HG02623 (cell line): ENCODE results near the gene BSPH1.
"Not testable (repeated sequence)": the region's sequence is repeated elsewhere in the genome, so short reads cannot be mapped to it uniquely, and the experiment has no call there.

Experiments
- ATAC-seq: cut with Tn5 transposase; IDR thresholded peaks from one replicate; pipeline ENCODE4 v1.9.1; 2021; ENCODE audit warnings: moderate library complexity; ENCODE audit not compliant: unreplicated experiment

BSPH1 gene, protein sequence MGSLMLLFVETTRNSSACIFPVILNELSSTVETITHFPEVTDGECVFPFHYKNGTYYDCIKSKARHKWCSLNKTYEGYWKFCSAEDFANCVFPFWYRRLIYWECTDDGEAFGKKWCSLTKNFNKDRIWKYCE

GRCh38 chr19:47992070-47992469, at the start of gene BSPH1:
BSPH1 (minus strand) TSS chr19:47992170; CDS start chr19:47992081, 89 bp downstream.
- ATAC-seq = no peak

- ATAC-seq = no peak
Observed at GRCh38 chr19:48036765-48037164, 44.8 kb upstream of the BSPH1 start.

GRCh38 chr19:48033604-48034003, 41.6 kb upstream of the BSPH1 start:
- ATAC-seq = no peak

- ATAC-seq = no peak
Observed at GRCh38 chr19:48030073-48030472, 38.1 kb upstream of the BSPH1 start.

- ATAC-seq = no peak
Observed at GRCh38 chr19:48029431-48029830, 37.5 kb upstream of the BSPH1 start.

- no peak for ATAC-seq
Observed at GRCh38 chr19:48025480-48025879, 33.5 kb upstream of the BSPH1 start.

DNA sequence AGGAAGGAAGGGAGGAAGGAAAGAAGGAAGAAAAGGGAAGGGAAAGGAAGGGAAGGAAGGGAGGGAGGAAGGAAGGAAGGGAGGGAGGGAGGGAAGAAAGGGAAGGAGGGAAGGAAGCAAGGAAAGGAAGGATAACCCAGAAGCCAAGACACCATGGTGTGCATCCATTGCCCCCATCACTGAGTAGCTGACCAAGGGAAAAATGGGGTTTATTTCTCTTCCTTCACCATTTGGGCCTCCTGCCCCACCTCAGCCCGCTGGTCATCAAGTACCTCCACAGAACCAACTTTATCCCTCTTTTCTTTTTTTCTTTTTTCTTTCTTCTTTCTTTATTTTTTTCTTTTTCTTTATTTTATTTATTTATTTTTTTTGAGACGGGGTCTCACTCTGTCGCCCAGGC, 31.5 kb upstream of the BSPH1 start:
- ATAC-seq = no peak

GRCh38 chr19:48023011-48023410, 31.0 kb upstream of the BSPH1 start:
- no peak for ATAC-seq

DNA sequence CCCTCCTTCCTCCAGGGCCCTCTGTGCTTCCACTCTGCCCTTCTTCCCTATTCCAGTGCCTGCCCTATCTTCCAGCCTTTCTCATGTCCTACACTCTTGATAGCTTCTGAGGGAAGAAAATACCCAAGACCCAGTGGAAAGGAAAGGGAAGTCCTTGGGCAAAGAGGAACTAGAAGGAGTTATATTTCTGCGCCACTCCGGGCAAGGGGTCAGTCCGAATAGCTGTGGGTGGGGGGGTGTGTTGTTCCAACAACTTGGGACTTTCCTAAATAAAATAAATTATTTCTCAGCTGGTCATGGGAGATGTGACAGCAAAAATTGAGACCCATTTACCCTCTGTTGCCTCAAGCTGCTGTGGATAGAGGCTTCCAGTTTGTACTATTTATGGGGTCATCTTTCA, 28.7 kb upstream of the BSPH1 start:
- ATAC-seq = no peak

DNA sequence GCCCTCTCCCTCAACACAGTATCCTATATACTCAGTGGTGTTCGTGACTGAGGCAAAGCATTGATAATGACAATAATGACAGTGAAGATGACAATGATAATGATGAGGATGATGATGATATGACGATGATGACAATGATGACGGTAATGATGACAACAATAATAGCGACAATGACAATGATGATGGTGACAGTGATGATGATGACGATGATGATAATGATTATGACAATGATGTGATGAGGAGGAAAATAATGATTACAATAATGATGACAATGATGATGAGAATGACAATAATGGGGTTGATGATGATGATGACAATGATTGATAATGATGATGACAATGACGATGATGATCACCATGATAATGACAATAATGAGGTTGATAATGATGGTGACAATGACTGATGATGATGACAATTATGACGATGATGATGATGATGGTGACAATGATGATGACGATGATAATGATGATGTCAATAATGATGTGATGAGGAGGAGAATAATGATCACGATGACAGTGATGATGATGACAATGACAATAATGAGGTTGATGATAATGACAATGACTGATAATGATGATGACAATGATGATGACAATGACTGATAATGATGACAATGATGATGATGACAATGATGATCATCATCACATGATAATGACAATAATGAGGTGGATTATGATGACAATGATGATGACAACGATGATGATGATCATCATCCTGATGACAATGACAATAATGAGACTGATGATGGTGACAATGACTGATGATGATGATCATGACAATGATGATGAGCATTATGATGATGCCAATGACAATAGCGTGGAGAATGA, 19.2 kb upstream of the BSPH1 start:
- no peak for ATAC-seq

- no peak for ATAC-seq
Observed at GRCh38 chr19:48006762-48007161, 14.8 kb upstream of the BSPH1 start.

- no peak for ATAC-seq
Observed at GRCh38 chr19:48004236-48004635, 12.3 kb upstream of the BSPH1 start.

DNA sequence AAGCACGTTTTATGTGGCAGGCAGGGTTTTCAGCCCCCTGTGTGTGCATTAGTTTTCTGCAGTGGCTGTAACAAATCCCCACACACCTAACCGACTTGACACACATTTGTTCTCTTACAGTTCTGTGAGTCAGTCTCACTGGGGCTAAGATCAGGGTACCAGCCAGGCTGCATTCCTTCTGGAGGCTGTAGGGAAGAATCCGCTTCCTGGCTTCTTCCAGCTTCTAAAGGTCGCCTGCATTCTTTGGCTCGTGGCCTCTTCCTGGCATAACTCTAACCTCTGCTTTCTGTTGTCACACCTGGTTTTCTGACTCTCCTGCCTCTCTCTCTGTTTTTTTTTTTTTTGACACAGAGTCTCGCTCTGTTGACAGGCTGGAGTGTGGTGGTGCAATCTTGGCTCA, 8.9 kb upstream of the BSPH1 start:
- no peak for ATAC-seq

DNA sequence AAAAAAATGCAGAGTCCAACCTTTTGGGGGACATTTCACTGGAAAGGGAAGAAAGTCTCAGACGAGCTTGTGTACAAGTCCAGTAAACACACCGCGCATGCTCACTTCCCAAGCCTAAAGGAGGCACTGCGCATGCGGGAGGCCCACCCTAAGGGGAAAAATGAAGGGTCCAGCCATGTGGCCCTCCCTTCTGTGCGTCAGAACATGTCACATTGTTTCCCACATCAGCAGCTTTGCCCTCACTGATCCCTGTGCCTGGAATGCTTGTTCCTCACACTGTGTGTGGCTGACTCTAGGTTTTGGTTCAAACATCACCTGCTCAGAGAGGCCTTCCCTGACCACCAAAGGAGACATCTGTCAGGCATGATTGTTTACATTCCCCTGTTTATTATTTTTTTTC, 6.8 kb upstream of the BSPH1 start:
- ATAC-seq = no peak

GRCh38 chr19:47996230-47996727, 4.3 kb upstream of the BSPH1 start:
- no peak for ATAC-seq

GRCh38 chr19:47994209-47994802, 2.3 kb upstream of the BSPH1 start, which contains the start of gene ELSPBP1:
ELSPBP1 (plus strand) TSS chr19:47994632; CDS start chr19:48008668, 14,036 bp downstream.
- ATAC-seq = no peak

- ATAC-seq = no peak
Observed at GRCh38 chr19:47991191-47991808, 670 bp downstream of the BSPH1 start.

DNA sequence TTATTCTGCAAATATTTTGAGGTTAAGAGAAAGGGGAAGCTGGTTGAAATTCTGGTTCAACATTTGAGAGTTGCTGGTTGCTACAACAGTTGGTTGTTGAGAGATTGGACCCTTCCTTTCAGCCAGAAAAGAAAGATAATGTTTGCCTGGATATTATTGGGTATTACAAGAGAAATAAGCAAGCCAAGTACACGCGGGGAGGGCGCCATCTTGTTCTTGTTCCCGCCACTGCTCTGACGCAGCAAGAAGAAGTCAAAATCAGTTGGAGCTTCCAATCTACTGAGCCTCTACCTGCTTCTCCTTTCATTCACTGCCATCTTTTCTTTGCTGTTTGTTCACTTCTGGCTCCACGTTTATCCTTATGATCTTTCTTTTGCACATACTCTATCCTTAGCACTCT, 18.4 kb downstream of the BSPH1 start:
- no peak for ATAC-seq

DNA sequence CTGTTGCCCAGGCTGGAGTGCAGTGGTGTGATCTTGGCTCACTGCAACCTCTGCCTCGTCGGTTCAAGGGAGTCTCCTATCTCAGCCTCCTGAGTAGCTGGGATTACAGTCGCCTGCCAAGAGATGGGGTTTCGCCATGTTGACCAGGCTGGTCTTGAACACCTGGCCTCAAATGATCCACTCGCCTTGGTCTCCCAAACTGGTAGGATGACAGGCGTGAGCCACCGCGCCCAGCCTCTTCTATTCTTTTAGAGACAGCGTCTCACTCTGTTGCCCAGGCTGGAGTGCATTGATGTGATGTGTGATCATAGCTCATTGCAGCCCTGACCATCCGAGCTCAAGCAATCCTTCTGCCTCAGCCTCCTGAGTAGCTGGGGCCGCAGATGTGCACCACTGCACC, 36.0 kb downstream of the BSPH1 start:
- not testable (repeated sequence) for ATAC-seq

GRCh38 chr19:47952132-47952531, 39.8 kb downstream of the BSPH1 start:
- not testable (repeated sequence) for ATAC-seq

GRCh38 chr19:47949852-47950521, 42.0 kb downstream of the BSPH1 start:
- ATAC-seq = not testable (repeated sequence)
